Mammary epithelial cell (primary cell): ENCODE data around the gene PFKFB3.

Experiments used
- EZH2 ChIP-seq: IDR thresholded peaks from 2 replicates; pipeline ENCODE4 v1.6.1; 2012; ENCODE audit warnings: low read length, inconsistent platforms, borderline replicate concordance
- TF ChIP-seq, protein P1 (sequence below), 2 donors: IDR thresholded peaks in 1 of 2; conservative IDR thresholded peaks in 1 of 2; 2 replicates each; pipeline ENCODE4 v1.5.1; 2011 to 2012; ENCODE audit warnings: inconsistent platforms in 2 of 2, low read length in 2 of 2, mild to moderate bottlenecking in 2 of 2, control low read depth in 1 of 2, low read depth in 1 of 2; ENCODE audit not compliant: insufficient read depth in 1 of 2; ENCODE audit errors: extremely low read depth in 1 of 2

DNA sequence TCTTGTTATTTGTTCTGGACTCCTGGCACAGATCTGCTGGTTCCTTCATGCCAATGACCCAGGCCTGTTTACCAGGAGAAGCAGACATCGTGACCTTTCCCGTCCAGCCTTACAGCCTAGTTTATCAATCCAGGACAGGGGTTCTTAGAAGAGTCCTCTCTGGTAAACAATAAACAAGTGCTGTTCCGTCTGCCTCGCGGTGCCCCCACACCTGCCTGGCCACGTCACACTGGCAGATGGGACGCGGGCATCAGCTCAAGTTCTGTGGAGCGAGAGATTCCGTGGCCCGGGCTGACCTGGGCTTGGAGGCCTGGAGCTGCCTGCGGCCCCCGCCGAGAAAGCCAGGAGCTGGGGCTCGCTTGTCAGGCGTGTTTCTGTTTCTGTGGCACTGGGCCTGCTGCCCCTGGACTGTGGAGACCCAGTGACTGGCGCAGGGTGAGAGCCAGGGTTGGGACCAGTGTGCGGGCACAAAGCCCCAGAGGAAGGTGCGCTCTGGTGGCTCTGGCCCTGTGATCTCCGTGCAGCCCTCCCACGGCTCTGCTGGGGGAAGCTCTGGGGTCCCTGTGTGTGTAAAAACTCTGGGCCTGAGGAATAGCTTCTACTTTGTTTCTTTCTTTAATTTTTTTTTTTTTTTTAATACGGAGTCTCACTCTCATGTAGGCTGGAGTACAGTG is 28.4 kb upstream of the PFKFB3 start:
- TF ChIP-seq, protein P1, sequence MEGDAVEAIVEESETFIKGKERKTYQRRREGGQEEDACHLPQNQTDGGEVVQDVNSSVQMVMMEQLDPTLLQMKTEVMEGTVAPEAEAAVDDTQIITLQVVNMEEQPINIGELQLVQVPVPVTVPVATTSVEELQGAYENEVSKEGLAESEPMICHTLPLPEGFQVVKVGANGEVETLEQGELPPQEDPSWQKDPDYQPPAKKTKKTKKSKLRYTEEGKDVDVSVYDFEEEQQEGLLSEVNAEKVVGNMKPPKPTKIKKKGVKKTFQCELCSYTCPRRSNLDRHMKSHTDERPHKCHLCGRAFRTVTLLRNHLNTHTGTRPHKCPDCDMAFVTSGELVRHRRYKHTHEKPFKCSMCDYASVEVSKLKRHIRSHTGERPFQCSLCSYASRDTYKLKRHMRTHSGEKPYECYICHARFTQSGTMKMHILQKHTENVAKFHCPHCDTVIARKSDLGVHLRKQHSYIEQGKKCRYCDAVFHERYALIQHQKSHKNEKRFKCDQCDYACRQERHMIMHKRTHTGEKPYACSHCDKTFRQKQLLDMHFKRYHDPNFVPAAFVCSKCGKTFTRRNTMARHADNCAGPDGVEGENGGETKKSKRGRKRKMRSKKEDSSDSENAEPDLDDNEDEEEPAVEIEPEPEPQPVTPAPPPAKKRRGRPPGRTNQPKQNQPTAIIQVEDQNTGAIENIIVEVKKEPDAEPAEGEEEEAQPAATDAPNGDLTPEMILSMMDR (conservative IDR thresholded peaks at IDR 0.05 in 1 of 2, IDR thresholded peaks at IDR 0.05 in 1 of 2; ENCODE audit: extremely low read depth in 1 of 2, insufficient read depth in 1 of 2, low read depth in 1 of 2, low read length in 2 of 2): no peak
- no peak for TF ChIP-seq EZH2
